GM18498 (cell line): ENCODE results near the gene ZNF121.

Experiments
- ATAC-seq: cut with Tn5 transposase; IDR thresholded peaks from one replicate; pipeline ENCODE4 v1.9.1; 2021; ENCODE audit warnings: mild to moderate bottlenecking, moderate library complexity; ENCODE audit not compliant: unreplicated experiment

Gene ZNF121

DNA sequence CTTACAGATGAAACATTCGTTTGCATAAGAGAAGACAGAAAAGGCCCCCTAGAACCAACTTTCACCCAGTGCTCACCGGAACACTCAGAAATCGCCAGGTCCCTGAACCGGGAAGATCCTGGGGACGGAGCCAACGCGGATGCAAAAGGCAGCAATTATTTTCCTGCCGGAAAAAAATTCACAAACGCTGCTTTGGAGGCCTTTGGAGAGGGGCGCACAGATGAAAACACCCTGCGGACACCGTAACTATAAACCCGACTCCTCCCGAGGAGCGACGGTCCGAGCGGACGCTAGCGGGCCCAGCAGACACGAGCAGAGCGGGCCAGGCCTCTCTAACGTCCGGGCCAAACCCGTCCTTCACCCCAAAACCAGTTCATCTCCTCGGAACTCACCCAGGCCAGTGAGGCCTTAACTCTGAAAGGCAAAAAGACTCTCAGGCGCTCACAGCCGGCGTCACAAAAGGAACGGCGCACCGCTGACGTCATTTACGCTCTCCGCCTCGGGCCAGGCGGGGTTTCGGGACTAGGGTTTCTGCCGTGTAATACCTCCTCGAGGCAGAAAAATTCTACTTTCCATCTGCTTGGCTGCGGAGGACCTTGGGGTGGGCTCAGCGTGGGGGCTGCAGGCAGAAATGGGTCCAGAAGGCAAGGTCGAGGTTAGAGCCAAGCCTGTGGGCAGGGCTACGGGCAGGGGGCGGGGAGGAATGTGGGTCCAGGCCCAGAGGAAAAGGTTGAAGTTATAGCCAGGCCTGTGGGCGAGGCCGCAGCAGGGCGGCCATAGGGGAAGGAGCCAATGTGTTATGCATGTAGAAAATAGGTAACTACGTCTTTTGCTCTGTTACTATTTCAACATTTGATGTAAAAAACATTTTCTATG is 45.9 kb downstream of the ZNF121 start, which contains the start of gene ZNF426:
Gene ZNF426, minus strand, starts transcription at position 463 of the 876 bp plus-strand sequence. CDS start 2,413 bp downstream, outside the sequence.
- ATAC-seq = peak; percentile 82

- ATAC-seq = no peak
Observed at GRCh38 chr19:9535934-9536333, 48.4 kb downstream of the ZNF121 start.

GRCh38 chr19:9531933-9532332 is 52.4 kb downstream of the ZNF121 start:
- no peak for ATAC-seq

DNA sequence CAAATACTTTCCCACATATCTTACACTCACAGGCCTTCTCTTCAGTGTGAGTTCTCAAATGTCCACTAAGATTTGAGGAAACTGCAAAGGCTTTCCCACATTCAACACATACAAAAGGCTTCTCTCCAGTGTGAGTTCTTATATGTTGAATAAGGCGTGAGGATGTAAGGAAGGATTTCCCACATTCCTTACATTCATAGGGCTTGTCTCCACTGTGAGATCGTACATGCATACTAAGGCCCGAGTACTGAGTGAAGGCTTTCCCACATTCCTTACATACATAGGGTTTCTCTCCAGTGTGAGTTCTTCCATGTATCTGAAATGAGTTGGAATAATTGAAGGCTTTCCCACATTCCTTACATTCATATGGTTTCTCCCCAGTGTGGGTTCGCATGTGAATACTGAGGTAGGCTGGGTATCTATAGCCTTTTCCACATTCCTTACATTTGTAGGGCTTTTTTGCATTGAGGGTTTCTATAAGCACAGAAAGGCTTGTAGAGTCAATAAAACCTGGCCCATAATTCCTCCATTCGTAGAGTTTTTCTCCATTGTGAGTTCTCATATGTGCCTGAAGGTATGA is 55.5 kb downstream of the ZNF121 start:
- ATAC-seq = no peak

- ATAC-seq = no peak
Observed at GRCh38 chr19:9523885-9524474, 60.3 kb downstream of the ZNF121 start.
